ENCODE data around the gene FAT3. TPM values are rescaled to one million over a fixed set of nuclear protein-coding genes. Genes with fewer than 3 reads are reported as not detected.

The FAT3 gene
- total and polyA plus RNA-seq, 2 donors (not counting 3 experiments of a cell fraction or from before 2014, with no cell fraction given): 0.08 to 1.4 TPM

- ChIA-PET POLR2A (no interaction called here), CTCF (no interaction called here)
- DNase-seq (ENCODE audit: low read depth, low spot score): no peak
- H3K4me3 ChIP-seq (replicated peaks in 1 of 3; ENCODE audit: insufficient read depth in 1 of 3, low read depth in 1 of 3, low read length in 3 of 3): no peak overlapping the region
- no peak overlapping the region for H3K4me2 ChIP-seq (ENCODE audit: insufficient read depth, low read length)
- no peak overlapping the region for H3K27ac ChIP-seq (ENCODE audit: insufficient read depth, low read depth, low read length)
- FAIRE-seq: no peak
- H3K4me1 ChIP-seq (ENCODE audit: control insufficient read depth, extremely low read depth, insufficient read depth, low read length): no peaks in the 10 kb centered on the region
- BruUV-seq (replicated peaks): no TSS peak
- H3K9me3 ChIP-seq (replicated peaks; ENCODE audit: control insufficient read depth, insufficient read depth, low read length): no peaks in the 10 kb centered on the region
- no peaks in the 10 kb centered on the region for H3K9me1 ChIP-seq (replicated peaks; ENCODE audit: control insufficient read depth, extremely low read depth, insufficient read depth, low read length)
- intact Hi-C loops (cut with micrococcal nuclease) (no loop called here), dilution Hi-C loops (cut with MboI; ENCODE audit: extremely low pct_ligation_motif_present, low sequenced_read_pairs) (no loop called here)
- H4K20me1 ChIP-seq (replicated peaks; ENCODE audit: control insufficient read depth, extremely low read depth, insufficient read depth, low read length): no peaks in the 10 kb centered on the region
- no peaks in the 10 kb centered on the region for H3K79me2 ChIP-seq (ENCODE audit: control insufficient read depth, insufficient read depth, low read length)
- H3K27me3 ChIP-seq (ENCODE audit: control insufficient read depth in 2 of 2, insufficient read depth in 2 of 2, low read length in 2 of 2): no peaks in the 10 kb centered on the region
- TF ChIP-seq JUN (IDR thresholded peaks at IDR 0.05; ENCODE audit: borderline replicate concordance, insufficient read depth, insufficient read length, low read depth) (no peak), POLR2AphosphoS5 (IDR thresholded peaks at IDR 0.05; ENCODE audit: insufficient read depth, low read depth, low read length) (no peak), EZH2 (IDR thresholded peaks at IDR 0.05; ENCODE audit: borderline replicate concordance, low read depth, low read length, severe bottlenecking) (no peak), CTCF (IDR thresholded peaks at IDR 0.05; ENCODE audit: extremely low read depth in 1 of 2, insufficient read depth in 1 of 2, low read depth in 1 of 2, low read length in 2 of 2) (no peak)
- H3K36me3 ChIP-seq (ENCODE audit: control insufficient read depth in 2 of 2, extremely low read depth in 1 of 2, insufficient read depth in 2 of 2, low read length in 2 of 2): no peaks in the 10 kb centered on the region
- no peak overlapping the region for H3K9ac ChIP-seq (replicated peaks; ENCODE audit: extremely low read depth, insufficient read depth, low read length)
- H2AFZ ChIP-seq (ENCODE audit: low read depth, low read length): no peak overlapping the region
Measured at GRCh38 chr11:92198268-92198667, 26.4 kb upstream of the FAT3 start.

- no peak overlapping the region for H3K4me2 ChIP-seq (ENCODE audit: insufficient read depth, low read length)
- DNase-seq (ENCODE audit: low read depth, low spot score) (no peak), FAIRE-seq (no peak)
- no peak overlapping the region for H2AFZ ChIP-seq (ENCODE audit: low read depth, low read length)
- no peaks in the 10 kb centered on the region for H3K4me1 ChIP-seq (ENCODE audit: control insufficient read depth, extremely low read depth, insufficient read depth, low read length)
- no peak overlapping the region for H3K9ac ChIP-seq (replicated peaks; ENCODE audit: extremely low read depth, insufficient read depth, low read length)
- dilution Hi-C loops (cut with MboI; ENCODE audit: extremely low pct_ligation_motif_present, low sequenced_read_pairs): no loop called here
- H4K20me1 ChIP-seq (replicated peaks; ENCODE audit: control insufficient read depth, extremely low read depth, insufficient read depth, low read length): no peaks in the 10 kb centered on the region
- no peaks in the 10 kb centered on the region for H3K36me3 ChIP-seq (ENCODE audit: control insufficient read depth in 2 of 2, extremely low read depth in 1 of 2, insufficient read depth in 2 of 2, low read length in 2 of 2)
- no TSS peak for BruUV-seq (replicated peaks)
- TF ChIP-seq CTCF (IDR thresholded peaks at IDR 0.05; ENCODE audit: extremely low read depth in 1 of 2, insufficient read depth in 1 of 2, low read depth in 1 of 2, low read length in 2 of 2): no peak
- TF ChIP-seq POLR2A (IDR thresholded peaks at IDR 0.05; ENCODE audit: low read depth, low read length): no peak
- TF ChIP-seq MAX (IDR thresholded peaks at IDR 0.05; ENCODE audit: insufficient read depth, insufficient read length): no peak
- no peak for TF ChIP-seq GATA2 (IDR thresholded peaks at IDR 0.05; ENCODE audit: insufficient read depth, insufficient read length, low read depth, low read length)
- TF ChIP-seq MYC (IDR thresholded peaks at IDR 0.05; ENCODE audit: low read depth, low read length): no peak
- CTCF ChIA-PET: no interaction called here
- no peaks in the 10 kb centered on the region for H3K9me1 ChIP-seq (replicated peaks; ENCODE audit: control insufficient read depth, extremely low read depth, insufficient read depth, low read length)
- intact Hi-C loops (cut with micrococcal nuclease): no loop called here
- POLR2A ChIA-PET: no interaction called here
- H3K79me2 ChIP-seq (ENCODE audit: control insufficient read depth, insufficient read depth, low read length): no peaks in the 10 kb centered on the region
- H3K9me3 ChIP-seq (replicated peaks; ENCODE audit: control insufficient read depth, insufficient read depth, low read length): no peaks in the 10 kb centered on the region
- H3K4me3 ChIP-seq (replicated peaks in 1 of 3; ENCODE audit: insufficient read depth in 1 of 3, low read depth in 1 of 3, low read length in 3 of 3): no peak overlapping the region
- no peaks in the 10 kb centered on the region for H3K27me3 ChIP-seq (ENCODE audit: control insufficient read depth in 2 of 2, insufficient read depth in 2 of 2, low read length in 2 of 2)
- H3K27ac ChIP-seq (ENCODE audit: insufficient read depth, low read depth, low read length): no peak overlapping the region
Measured at GRCh38 chr11:92199991-92200390, 24.6 kb upstream of the FAT3 start.

Data from endothelial cell of umbilical vein (primary cell).